ENCODE data around the gene MTFP1.
"Not testable (repeated sequence)": the region's sequence is repeated elsewhere in the genome, so short reads cannot be mapped to it uniquely, and the experiment has no call there.

MTFP1 gene

GRCh38 chr22:30426388-30427353 lies 1.1 kb downstream of the MTFP1 start:
- peak; percentile 44 for DNase-seq

GRCh38 chr22:30427871-30428270 lies 2.3 kb downstream of the MTFP1 start:
- no peak for DNase-seq

- no peak for DNase-seq
Observed at GRCh38 chr22:30429887-30430286, 4.3 kb downstream of the MTFP1 start.

- DNase-seq, result no peak
Observed at GRCh38 chr22:30430933-30431332, 5.4 kb downstream of the MTFP1 start.

GRCh38 chr22:30432096-30432495 lies 6.5 kb downstream of the MTFP1 start:
- DNase-seq, result no peak

GRCh38 chr22:30432520-30432919 lies 7.0 kb downstream of the MTFP1 start:
- no peak for DNase-seq

GRCh38 chr22:30433227-30433626 lies 7.7 kb downstream of the MTFP1 start:
- no peak for DNase-seq

- no peak for DNase-seq
Observed at GRCh38 chr22:30433773-30434172, 8.2 kb downstream of the MTFP1 start.

GRCh38 chr22:30434843-30435242 lies 9.3 kb downstream of the MTFP1 start:
- DNase-seq, result no peak

- no peak for DNase-seq
Observed at GRCh38 chr22:30435674-30436126, 10.1 kb downstream of the MTFP1 start.

- DNase-seq, result no peak
Observed at GRCh38 chr22:30436196-30436595, 10.6 kb downstream of the MTFP1 start.

- DNase-seq, result no peak
Observed at GRCh38 chr22:30438559-30438958, 13.0 kb downstream of the MTFP1 start.

- DNase-seq, result no peak
Observed at GRCh38 chr22:30439226-30439625, 13.7 kb downstream of the MTFP1 start.

- no peak for DNase-seq
Observed at GRCh38 chr22:30439836-30440235, 14.3 kb downstream of the MTFP1 start.

GRCh38 chr22:30441088-30441487 lies 15.5 kb downstream of the MTFP1 start:
- no peak for DNase-seq

- peak; percentile 71 for DNase-seq
Observed at GRCh38 chr22:30444632-30445437, 19.3 kb downstream of the MTFP1 start.

- no peak for DNase-seq
Observed at GRCh38 chr22:30445438-30446145, 20.0 kb downstream of the MTFP1 start.

- no peak for DNase-seq
Observed at GRCh38 chr22:30447656-30448055, 22.1 kb downstream of the MTFP1 start.

GRCh38 chr22:30451488-30451887 lies 25.9 kb downstream of the MTFP1 start:
- not testable (repeated sequence) for DNase-seq

GRCh38 chr22:30452861-30453260 lies 27.3 kb downstream of the MTFP1 start:
- DNase-seq, result no peak

- no peak for DNase-seq
Observed at GRCh38 chr22:30453731-30454510, 28.4 kb downstream of the MTFP1 start.
